Fibroblast of lung (primary cell): ENCODE results near the gene ARHGAP28. TPM values are rescaled to one million over a fixed set of nuclear protein-coding genes. Genes with fewer than 3 reads are reported as not detected.
"Not testable (repeated sequence)": the region's sequence is repeated elsewhere in the genome, so short reads cannot be mapped to it uniquely, and the experiment has no call there.

Experiments used
- DNase-seq, 2 donors: peaks; one replicate each; pipeline versions ENCODE4 v3.0.0 to v3.0.0-alpha.2; 2010; ENCODE audit warnings: low read depth in 2 of 2
- H2AFZ ChIP-seq: 2 replicates; pipeline ENCODE4 v1.5.1; 2012; ENCODE audit warnings: low read length, control low read depth, inconsistent platforms
- H3K27ac ChIP-seq: 2 replicates; pipeline ENCODE4 v1.5.1; 2011; ENCODE audit warnings: low read length, control low read depth; ENCODE audit not compliant: insufficient read depth
- H3K27me3 ChIP-seq: 2 replicates; pipeline ENCODE4 v1.5.1; 2011; ENCODE audit warnings: mild to moderate bottlenecking, low read length; ENCODE audit not compliant: control insufficient read depth, insufficient read depth
- H3K36me3 ChIP-seq: 2 replicates; pipeline ENCODE4 v1.5.1; 2011; ENCODE audit warnings: low read length; ENCODE audit not compliant: control insufficient read depth, insufficient read depth
- H3K4me1 ChIP-seq: 2 replicates; pipeline ENCODE4 v1.5.1; 2011; ENCODE audit warnings: low read length; ENCODE audit not compliant: control insufficient read depth, insufficient read depth; ENCODE audit errors: extremely low read depth
- H3K4me2 ChIP-seq: 2 replicates; pipeline ENCODE4 v1.5.1; 2011; ENCODE audit warnings: low read length, control low read depth; ENCODE audit not compliant: insufficient read depth; ENCODE audit errors: extremely low read depth
- H3K4me3 ChIP-seq, 4 experiments: fragments of 200-600 bp in 1 of 4; sonication (generic) in 1 of 4; replicated peaks in 1 of 4; 2 replicates each; pipeline ENCODE4 v1.5.1; 2011 to 2016; ENCODE audit warnings: low read length in 4 of 4, low read depth in 3 of 4, mild to moderate bottlenecking in 3 of 4, control low read depth in 2 of 4, inconsistent platforms in 1 of 4, mixed read lengths in 1 of 4; ENCODE audit not compliant: insufficient read depth in 1 of 4; ENCODE audit errors: control extremely low read depth in 1 of 4
- H3K79me2 ChIP-seq: 2 replicates; pipeline ENCODE4 v1.5.1; 2012; ENCODE audit warnings: mild to moderate bottlenecking, low read length, inconsistent platforms; ENCODE audit not compliant: control insufficient read depth, insufficient read depth
- H3K9ac ChIP-seq: 2 replicates; pipeline ENCODE4 v1.5.1; 2011; ENCODE audit warnings: mild to moderate bottlenecking, low read length, control low read depth; ENCODE audit not compliant: insufficient read depth
- H3K9me3 ChIP-seq: 2 replicates; pipeline ENCODE4 v1.5.1; 2012; ENCODE audit warnings: low read depth, low read length; ENCODE audit not compliant: control insufficient read depth, insufficient read depth
- H4K20me1 ChIP-seq: 2 replicates; pipeline ENCODE4 v1.5.1; 2011; ENCODE audit warnings: low read length; ENCODE audit not compliant: control insufficient read depth, insufficient read depth; ENCODE audit errors: extremely low read depth
- CTCF ChIP-seq, 2 donors: IDR thresholded peaks in 1 of 2; conservative IDR thresholded peaks in 1 of 2; 1 replicate in 1 of 2; 2 replicates in 1 of 2; pipeline ENCODE4 v1.5.1; 2011 to 2012; ENCODE audit warnings: low read length in 2 of 2, control low read depth in 1 of 2, inconsistent platforms in 1 of 2, low read depth in 1 of 2, mild to moderate bottlenecking in 1 of 2
- EZH2 ChIP-seq: IDR thresholded peaks from 2 replicates; pipeline ENCODE4 v1.5.1; 2012; ENCODE audit warnings: low read length, control low read depth, mild to moderate bottlenecking; ENCODE audit errors: missing control alignments
- polyA plus RNA-seq, 2 donors: library from polyadenylated mRNA; depleted of rRNA in 1 of 2; stranded (reverse) in 1 of 2; unstranded in 1 of 2; fragments of >200 nt; gene quantifications; 2 replicates each; pipeline ENCODE4 v1.2.1, GENCODE V29; 2011 to 2012; ENCODE audit warnings: missing spikeins in 1 of 2
- total RNA-seq: library from RNA; depleted of rRNA; stranded (reverse); fragments of >200 nt; gene quantifications from 2 replicates; pipeline ENCODE4 v1.2.1, GENCODE V29; 2014

ARHGAP28 gene
- total and polyA plus RNA-seq, 2 donors (not counting 1 experiment from before 2014, with no cell fraction given): 3.3 to 35.0 TPM

- Histone ChIP-seq H4K20me1 (no peaks in the 10 kb centered on the region), H3K4me3 (no peak overlapping the region), H3K9ac (no peak overlapping the region), H3K36me3 (no peaks in the 10 kb centered on the region), H3K79me2 (no peaks in the 10 kb centered on the region), H3K9me3 (no peaks in the 10 kb centered on the region), H3K27me3 (no peaks in the 10 kb centered on the region), H3K4me1 (no peaks in the 10 kb centered on the region), H3K4me2 (no peak overlapping the region), H3K27ac (no peak overlapping the region), H2AFZ (no peak overlapping the region)
- no peak for DNase-seq
- TF ChIP-seq CTCF (conservative IDR thresholded peaks at IDR 0.05 in 1 of 2, IDR thresholded peaks at IDR 0.05 in 1 of 2; ENCODE audit: low read depth in 1 of 2, low read length in 2 of 2) (no peak), EZH2 (no peak)
These were observed 90.8 kb downstream of the ARHGAP28 start for GRCh38 chr18:6820314-6820713.

- H2AFZ ChIP-seq: no peak overlapping the region
- DNase-seq: peak; percentile 25 to 26
- no peaks in the 10 kb centered on the region for H3K36me3 ChIP-seq
- H3K4me3 ChIP-seq: no peak overlapping the region
- H3K4me2 ChIP-seq: no peak overlapping the region
- no peaks in the 10 kb centered on the region for H3K9me3 ChIP-seq
- no peaks in the 10 kb centered on the region for H4K20me1 ChIP-seq
- no peaks in the 10 kb centered on the region for H3K79me2 ChIP-seq
- H3K27me3 ChIP-seq: no peaks in the 10 kb centered on the region
- H3K4me1 ChIP-seq: no peaks in the 10 kb centered on the region
- TF ChIP-seq CTCF (conservative IDR thresholded peaks at IDR 0.05 in 1 of 2, IDR thresholded peaks at IDR 0.05 in 1 of 2; ENCODE audit: low read depth in 1 of 2, low read length in 2 of 2) (no peak), EZH2 (no peak)
- no peak overlapping the region for H3K27ac ChIP-seq
- no peak overlapping the region for H3K9ac ChIP-seq
These were observed 91.8 kb downstream of the ARHGAP28 start for GRCh38 chr18:6821356-6821755.

GRCh38 chr18:6827161-6827560 is 97.6 kb downstream of the ARHGAP28 start:
- H3K4me3 ChIP-seq, H3K4me2 ChIP-seq, H3K36me3 ChIP-seq: not testable (repeated sequence)

GRCh38 chr18:6827566-6827965 is 98.0 kb downstream of the ARHGAP28 start:
- not testable (repeated sequence) for DNase-seq, H3K79me2 ChIP-seq, H3K4me3 ChIP-seq, H3K27ac ChIP-seq, H3K9ac ChIP-seq, H2AFZ ChIP-seq, H3K9me3 ChIP-seq, H3K27me3 ChIP-seq, H3K4me1 ChIP-seq, H3K36me3 ChIP-seq, H3K4me2 ChIP-seq, H4K20me1 ChIP-seq

More at GRCh38 chr18:6827161-6827560, 97.6 kb downstream of the ARHGAP28 start:
- H3K79me2 ChIP-seq, DNase-seq, H2AFZ ChIP-seq, H3K9ac ChIP-seq, H3K9me3 ChIP-seq, H3K4me1 ChIP-seq, H4K20me1 ChIP-seq, H3K27ac ChIP-seq, H3K27me3 ChIP-seq: not testable (repeated sequence)
